GM21515 (cell line): ENCODE measurements around the gene EIPR1.
"Not testable (repeated sequence)": the region's sequence is repeated elsewhere in the genome, so short reads cannot be mapped to it uniquely, and the experiment has no call there.

Source experiments
- ATAC-seq: cut with Tn5 transposase; IDR thresholded peaks from one replicate; pipeline ENCODE4 v1.9.1; 2021; ENCODE audit not compliant: unreplicated experiment

EIPR1 gene

DNA sequence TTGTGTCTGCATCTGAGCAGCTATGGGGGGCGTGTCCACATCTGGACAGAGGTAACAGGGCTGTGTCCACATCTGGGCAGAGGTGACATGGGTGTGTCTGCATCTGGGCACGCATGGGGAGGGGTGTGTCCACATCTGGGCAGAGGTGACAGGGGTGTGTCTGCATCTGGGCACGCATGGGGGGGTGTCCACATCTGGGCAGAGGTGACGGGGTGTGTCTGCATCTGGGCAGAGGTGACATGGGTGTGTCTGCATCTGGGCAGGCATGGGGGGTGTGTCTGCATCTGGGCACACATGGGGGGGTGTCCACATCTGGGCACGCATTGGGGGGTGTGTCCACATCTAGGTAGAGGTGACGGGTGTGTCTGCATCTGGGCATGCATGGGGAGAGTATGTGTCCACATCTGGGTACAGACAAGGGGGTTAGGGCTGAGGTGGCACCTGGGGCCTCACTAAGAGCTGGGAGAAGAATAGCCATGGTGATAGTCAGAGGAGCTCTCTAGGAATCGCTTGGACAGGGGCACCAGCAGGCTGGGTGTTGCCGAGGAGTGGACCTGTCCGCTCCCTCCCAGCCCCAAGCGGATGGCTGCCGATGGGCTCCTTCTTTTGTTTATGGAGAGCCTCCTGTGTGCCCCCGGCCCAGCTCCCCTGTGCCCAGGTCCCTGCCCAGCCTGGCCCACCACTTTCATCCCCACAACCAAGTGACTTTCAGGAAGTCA is 177.8 kb downstream of the EIPR1 start:
- ATAC-seq = no peak

DNA sequence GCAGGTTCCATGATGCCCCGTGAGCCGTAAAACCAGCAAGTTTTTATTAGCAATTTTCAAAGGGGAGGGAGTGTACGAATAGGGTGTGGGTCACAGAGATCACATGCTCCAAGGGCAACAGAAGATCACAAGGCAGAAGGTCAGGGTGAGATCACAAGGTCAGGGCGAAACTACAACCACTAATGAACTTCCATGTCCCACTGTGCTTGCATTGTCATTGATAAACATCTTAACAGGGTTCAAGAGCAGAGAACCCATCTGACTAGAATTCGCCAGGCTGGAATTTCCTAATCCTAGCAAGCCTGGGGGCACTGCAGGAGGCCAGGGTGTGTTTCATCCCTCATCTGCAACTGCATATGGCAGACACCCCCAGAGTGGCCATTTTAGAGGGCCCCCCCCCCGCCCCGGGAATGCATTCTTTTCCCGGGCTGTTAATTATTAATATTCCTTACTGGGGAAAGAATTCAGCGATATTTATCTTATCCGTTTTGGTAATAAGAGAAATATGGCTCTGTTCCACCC is 178.9 kb downstream of the EIPR1 start:
- ATAC-seq = not testable (repeated sequence)

DNA sequence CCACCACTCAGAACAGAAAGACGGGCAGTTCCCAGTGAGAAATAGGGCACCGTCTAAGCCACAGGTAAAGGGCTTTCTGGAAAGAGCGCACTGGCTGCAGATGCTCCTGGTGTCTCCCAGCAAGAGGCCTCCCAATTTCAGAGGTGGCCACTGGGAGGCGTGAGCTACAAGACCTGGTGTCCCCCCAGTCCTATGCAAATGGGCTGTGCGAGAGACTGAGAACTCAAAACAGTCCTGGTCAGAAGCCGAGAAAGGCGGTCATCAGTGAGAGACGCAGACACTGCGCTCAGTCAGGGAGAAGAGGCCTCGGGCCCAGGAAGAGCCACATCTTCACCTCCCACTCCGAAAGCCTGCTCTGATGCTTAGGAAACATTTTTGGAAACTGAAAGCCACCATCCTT is 179.5 kb downstream of the EIPR1 start:
- peak; percentile 60 for ATAC-seq

DNA sequence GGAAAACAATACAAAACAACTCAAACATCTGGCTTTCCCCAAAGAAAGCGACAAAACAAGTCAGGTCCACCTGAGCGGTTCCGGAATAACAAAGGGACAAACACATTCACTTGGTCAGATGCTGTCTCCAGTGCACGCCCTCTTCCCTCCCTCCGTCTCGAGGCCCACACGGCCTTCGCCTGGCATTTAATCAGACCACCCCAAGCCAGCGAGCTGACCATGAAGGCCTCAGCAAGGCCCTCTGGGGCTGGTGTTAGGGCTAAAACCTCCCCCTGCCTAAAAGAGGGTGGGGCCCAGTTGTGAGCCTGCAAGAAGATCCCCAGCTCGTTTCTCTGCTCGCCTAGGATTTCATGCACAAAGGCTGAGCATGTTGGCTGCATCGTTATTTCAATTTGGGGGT is 180.3 kb downstream of the EIPR1 start:
- no peak for ATAC-seq

DNA sequence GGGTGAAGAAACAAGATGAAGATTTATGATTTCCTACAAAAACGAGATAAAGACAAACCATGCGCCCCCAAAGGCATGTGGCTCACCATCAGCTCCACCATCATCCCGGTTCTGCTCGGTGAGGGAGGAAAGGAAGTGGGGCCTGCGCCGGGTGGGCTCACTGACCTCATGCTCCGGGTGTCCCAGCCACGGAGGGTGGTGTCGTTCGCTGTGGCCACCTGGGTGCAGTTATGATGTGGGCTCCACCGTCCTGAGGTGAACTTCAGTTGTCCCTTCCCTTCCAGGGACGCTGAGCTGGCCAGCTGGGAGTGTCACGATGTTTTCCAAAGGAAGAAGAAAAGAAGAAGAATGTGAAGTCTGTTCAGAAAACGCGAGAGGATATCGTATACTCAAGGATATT is 180.9 kb downstream of the EIPR1 start:
- ATAC-seq = no peak

DNA sequence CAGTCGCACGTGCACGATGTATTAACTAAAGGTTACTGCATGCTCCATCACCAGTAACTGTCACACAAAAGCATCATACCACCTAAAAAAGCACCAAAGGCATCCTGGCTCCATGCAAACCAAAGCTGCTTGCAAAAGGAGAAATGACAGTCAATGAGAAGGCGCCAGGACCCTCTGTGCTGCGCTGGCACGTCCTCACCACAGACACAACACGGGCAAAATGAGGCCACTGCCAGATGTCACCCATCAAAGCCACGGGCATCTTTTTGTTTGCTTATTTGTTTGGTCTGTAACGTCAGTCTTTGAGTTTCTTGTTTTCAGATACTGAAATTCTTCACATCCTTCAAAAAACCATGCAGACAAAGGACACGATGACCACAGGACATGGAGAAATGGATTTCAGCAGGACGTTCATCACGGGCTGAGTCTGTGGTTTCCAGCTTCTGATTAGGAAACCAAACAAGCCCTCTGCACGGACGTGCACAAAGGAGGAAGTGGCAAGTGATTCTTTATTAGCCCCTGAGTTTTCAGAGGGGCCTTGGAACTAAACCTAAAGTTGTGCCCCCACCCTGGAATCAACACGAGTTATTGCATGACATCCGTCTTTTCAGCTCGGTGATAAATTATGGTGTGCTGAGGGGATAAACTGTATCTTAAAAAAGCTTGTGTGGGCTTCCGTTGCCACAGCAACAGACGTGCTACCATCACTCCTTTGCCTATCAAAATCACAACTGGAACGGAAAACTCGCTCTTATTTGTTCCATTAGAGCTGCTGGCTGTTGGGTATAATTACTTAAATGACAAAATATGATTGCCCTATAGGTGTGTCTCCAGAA is 181.8 kb downstream of the EIPR1 start:
- no peak for ATAC-seq

DNA sequence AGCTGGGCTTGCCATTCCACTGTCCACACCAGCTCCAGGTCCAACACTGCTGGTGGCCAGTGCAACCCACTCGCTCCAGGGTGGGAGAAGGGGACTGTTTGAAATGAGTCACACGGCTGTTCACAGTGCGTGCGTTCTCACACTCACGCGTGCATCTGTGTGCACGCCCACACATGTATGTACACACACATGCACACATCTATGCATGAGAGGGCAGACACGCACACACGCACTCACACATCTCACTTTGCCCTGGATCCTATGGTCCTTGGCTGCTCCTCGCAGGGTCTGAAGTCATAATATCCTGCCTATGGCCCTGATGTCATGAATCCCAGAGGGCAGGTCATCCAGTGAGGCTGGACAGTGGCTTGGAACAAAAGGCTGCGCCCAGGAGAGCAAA is 182.8 kb downstream of the EIPR1 start:
- ATAC-seq = no peak

DNA sequence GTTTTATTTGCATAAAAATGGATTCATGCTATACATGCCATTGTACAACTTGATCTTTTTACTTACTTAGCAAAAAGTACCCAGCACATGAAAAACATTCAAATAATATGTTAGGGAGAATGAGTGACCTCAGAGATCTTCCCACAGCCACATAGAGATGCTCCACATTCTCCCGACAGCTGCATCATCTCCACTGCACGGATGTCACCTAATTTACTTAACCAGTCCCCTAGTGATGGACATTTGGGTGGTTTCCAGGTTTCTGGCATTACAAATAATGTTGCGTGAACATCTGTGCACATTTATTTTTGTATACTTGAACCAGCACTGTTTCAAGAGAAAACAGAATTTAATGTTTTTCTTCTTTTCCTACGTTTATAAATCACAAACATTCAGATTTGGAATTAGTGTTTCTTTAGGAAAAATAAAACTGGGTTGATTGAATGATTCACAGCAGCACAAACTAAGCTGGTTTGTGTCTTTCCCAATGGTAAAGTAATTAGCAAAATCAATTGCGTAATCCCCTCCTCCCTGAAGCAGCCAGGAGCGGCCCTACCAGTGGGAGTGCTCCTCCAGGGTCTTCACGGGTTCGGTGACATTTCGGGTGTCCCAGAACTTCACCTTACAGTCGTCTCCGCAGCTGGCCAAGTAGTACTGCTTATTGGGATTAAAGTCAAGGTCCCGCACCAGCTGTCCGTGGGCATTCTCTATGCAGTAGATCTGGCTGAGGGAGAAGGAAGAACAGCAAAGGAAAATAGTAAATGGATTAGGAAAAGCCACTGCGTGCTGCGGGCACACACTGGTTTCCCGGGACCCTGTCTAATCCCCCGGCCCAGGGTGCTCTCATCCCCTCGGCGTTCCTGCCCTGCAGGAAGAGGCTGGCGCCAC is 183.9 kb downstream of the EIPR1 start:
- no peak for ATAC-seq

DNA sequence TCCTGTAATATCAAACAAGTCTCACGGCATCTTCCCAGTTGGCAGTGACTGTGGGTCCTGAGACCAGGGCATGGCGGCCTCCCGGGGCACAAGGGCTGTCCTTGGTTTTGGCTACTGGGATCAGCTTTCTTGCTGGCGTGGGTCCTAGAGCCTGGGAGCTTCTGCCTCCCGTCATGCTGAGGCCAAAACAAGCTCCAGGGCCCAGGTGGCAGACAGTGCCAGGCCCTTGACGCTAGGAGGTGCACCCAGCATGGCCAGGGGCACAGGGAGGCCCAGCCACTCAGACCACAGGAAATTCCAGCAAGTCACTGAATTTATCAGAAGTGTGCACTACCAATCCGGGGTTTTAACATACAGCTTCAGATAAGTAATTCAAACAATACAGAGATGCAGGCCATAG is 184.7 kb downstream of the EIPR1 start:
- ATAC-seq = no peak

DNA sequence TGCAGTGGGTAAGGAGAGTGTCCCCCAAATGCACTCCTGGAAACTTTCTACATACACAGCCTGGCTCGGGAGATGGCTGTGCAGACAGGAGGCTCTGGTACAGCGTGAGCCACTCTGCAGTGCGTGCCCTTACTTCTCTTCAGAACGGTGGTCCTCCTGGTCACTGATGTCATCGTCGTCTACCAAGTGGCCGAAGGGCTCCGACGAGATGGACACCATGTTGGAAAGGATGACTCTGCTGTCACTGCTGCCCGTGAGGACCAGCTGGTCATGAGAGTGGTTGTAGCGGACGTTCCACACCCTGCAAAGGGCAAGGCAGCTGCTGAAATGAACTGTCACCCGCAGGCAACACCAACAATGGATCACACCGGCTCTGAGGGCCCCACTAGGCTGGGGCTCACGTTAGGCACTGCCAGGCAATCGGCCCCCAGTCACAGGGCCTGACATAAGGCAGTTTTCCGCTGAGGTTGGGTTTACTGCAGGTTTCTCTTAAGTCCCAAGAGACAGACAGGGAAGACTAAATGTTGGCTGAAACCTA is 185.3 kb downstream of the EIPR1 start:
- ATAC-seq = no peak

DNA sequence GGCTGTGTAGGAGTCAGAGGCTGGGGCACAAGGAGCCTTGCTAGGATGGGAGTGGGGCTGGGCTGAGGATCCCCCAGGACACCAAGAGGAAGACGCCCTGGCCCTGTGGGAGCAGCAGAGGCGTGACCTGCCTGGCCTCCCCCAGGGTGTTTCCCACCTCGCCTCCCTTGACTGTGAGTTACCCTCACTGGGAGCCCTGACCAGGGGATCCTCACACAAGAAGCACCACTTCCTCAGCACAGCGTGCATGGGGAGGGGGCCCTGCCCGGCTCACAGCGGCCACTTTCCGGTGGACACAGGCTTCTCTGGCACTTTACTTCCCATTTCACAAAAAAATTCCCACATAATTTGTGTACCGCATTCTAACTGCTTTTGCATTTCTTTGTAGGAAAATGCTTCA is 187.7 kb downstream of the EIPR1 start:
- ATAC-seq = no peak

DNA sequence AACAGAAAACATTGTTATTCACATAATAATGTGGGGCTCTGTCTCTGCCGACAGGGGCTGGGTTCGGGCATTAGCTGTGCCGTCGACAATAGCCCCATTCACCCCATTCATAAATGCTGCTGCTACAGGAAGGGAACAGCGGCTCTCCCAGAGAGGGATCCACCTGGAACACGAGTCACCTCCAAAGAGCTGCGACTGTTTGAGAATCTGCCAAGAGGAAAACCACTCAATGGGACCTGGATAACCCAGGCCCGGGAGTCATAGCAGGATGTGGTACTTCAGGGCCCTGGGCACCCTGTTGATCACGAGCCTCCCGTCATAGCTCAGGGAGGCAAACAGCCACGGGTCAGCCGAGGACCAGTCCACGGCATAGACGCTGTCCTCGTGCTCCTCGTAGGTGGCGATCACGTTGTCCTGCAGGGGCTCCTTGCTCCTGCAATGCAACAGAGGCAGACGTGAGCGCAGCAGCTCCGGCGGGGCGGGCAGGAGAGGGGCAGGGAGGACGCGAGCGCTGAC is 188.5 kb downstream of the EIPR1 start:
- ATAC-seq = no peak

DNA sequence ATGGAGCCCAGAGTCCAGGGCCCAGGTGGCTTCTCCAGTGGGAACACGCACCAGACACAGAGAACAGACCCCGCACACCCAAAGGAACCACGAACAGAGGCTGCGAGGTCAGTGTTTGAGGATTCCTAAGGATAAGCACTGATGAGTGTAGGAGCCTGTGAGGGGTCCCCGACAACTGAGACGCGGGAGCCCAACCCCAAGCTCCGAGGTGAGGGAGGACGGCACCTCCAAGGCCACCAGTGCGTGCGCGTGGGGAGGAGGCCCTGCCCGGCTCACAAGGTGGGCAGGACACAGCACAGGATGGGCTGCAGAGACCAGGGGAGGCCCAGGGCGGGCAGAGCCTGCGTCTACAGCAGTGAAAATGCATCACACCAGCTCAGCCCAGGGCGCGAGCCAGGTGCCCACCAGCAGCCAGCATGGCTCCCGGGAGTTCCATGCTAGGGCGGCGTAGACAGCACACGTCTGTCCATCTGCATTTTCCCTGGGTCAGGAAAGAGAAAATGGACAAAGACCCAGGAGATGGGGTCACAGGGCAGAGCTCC is 189.1 kb downstream of the EIPR1 start:
- ATAC-seq = no peak

DNA sequence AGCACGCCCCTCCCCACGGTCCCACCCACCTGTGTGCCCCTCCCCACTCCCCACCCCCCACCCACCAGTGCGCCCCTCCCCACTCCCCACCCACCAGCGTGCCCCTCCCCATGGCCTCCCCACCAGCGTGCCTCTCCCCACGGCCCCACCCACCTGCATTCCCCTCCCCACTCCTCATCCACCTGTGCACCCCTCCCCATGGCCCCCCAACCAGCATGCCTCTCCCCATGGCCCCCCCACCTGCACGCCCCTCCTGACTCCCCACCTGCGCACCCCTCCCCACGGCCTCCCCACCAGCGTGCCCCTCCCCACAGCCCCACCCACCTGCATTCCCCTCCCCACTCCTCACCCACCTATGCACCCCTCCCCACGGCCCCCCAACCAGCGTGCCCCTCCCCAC is 190.2 kb downstream of the EIPR1 start:
- ATAC-seq = no peak

DNA sequence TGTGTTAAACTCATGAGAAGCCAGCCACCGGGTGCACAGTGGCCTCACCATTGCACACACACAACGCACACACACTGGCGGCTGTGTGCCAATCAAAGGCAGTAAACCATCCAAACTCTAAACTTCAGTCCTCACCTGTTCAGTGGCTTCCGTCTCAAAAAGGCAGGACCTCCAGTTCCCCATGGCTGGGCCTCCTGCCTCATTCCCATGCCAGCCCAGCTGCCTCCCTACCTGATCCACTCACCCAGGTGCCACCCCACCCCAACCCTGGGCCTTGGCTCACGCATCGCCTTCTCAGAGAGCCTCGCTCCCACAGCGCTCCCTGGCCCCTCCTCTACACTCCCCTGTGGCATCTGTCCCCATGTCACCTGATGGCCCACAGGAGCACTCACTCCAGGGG is 190.9 kb downstream of the EIPR1 start:
- no peak for ATAC-seq

DNA sequence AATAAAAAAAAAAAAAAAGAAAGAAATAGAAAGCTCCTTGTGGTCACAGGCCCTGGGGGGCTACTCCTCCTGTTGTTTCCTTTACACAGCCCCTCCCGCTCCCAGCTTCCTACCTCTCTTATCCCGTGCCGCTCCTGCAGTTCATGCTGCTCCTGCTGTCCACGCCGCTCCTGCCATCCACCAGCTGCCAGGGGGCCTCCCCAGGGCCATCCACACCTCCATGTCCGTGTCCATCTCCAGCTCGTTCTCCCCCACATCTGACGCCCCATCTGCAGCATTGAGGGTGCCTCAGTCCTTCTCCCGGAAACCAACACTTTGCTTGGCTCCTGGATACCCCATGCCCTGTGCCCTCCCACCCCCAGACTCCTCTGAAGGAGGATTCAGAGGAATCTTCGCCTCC is 191.7 kb downstream of the EIPR1 start:
- no peak for ATAC-seq

DNA sequence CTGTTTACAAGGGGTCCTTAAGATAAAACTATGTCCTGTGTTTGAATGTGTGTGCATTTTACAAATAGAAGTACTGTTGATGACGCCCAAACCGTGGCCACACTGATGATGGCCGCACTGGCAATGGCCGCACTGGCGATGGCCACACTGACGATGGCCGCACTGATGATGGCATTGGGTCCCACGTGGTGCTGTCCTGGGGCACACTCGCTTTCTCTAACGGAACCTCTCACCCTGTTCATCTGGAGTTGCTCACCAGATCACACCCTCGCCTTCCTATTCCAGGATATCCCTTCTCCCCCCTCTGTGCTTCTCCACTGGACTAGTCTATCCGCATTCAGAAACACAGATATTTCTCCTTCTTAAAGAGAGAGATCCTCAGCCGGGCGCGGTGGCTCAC is 192.4 kb downstream of the EIPR1 start:
- ATAC-seq = no peak

DNA sequence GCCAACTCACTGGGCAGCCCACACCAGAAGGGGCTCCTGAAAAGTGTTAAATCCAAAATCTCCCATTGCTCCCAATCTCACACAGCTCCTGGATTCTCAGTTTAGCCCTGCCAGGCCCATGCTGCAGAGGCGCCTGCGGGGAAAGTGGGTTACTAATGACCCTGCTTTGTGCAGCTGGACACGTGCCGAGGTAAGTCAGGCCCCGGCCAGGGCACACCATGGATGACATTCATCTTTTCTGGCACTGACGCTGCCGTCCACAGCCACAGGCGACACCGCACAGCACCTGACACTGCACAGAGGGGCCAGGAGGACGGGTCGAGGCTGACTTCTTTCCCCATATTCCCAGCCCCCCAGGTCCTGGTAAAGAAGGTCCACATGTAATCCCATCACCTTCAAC is 193.5 kb downstream of the EIPR1 start:
- ATAC-seq = no peak

DNA sequence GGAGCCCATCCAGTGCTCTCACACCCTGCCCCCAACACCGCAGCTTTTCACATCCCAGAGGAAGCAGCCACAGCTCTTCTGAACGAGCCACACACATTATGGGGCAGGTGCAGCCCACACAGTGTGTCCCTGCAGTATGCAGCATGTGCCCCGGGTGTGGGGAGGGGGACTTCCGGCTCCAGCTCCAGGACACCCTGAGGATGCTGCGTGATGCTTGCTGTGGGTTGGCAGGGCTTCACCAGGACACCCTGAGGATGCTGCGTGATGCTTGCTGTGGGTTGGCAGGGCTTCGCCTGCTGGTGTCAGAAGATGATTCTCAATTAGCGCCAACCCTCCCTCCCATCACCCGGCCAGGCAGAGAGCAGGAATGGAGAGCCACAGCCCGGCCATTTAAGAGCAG is 193.9 kb downstream of the EIPR1 start:
- no peak for ATAC-seq

DNA sequence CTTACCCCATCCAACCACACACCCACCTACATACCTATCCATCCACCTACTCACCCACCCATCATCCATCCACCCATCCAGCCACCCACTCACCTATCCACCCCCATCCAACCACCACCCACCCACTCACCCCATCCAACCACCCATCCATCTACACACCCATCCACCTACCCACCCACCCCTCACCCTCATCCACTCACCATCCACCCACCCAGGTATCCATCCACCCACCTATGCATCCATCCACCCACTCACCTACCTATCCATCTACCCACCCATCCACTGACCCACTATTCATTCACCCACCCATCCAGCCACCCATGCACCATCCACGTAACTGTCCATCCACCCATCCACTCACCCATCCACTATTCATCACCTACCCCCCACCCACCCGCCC is 194.8 kb downstream of the EIPR1 start:
- no peak for ATAC-seq
